HCT116 (cell line): ENCODE results near the gene TMEM123. TPM values are rescaled to one million over a fixed set of nuclear protein-coding genes. Genes with fewer than 3 reads are reported as not detected.

Experiments used
- ATAC-seq: fragments of 200-7000 bp; cut with Tn5 transposase; 2 replicates; pipeline ENCODE4 v1.9.1; 2020; ENCODE audit warnings: mild to moderate bottlenecking, moderate library complexity
- BruUV-seq: library from RNA; stranded (reverse); fragments of 400-500 nt; replicated peaks from 2 replicates; lab custom pipeline; 2021; lab: Mats Ljungman, UMichigan
- CTCF ChIA-PET: fragments of 300-600 bp; sonication (Branson Sonifier 250); formaldehyde crosslinking; loops from one replicate; lab custom pipeline; 2021; ENCODE audit warnings: antibody characterized with exemption; lab: Charles Lee
- POLR2A ChIA-PET: fragments of 300-600, 350-600 bp; sonication (Branson Sonifier 250); formaldehyde crosslinking; loops from one replicate; lab custom pipeline; 2021; ENCODE audit warnings: antibody characterized with exemption; lab: Charles Lee
- RAD21 ChIA-PET, 2 experiments: fragments of 300-600 bp; sonication (Branson Sonifier 250); formaldehyde crosslinking; loops; one replicate each; lab custom pipeline; 2023; ENCODE audit warnings: low total read pairs in 2 of 2; ENCODE audit not compliant: uncharacterized antibody in 2 of 2, unreplicated experiment in 2 of 2, low non-redundant PET in 1 of 2; lab: Charles Lee
- DNase-seq: peaks from one replicate; pipeline ENCODE4 v3.0.0-alpha.2; 2010; ENCODE audit warnings: low read depth, low spot score
- H2AFZ ChIP-seq: fragments of 200-600 bp; shearing (Covaris generic), sonication (generic); 2 replicates; pipeline ENCODE4 v1.6.1; 2017; ENCODE audit warnings: low read depth, mixed run types, mixed read lengths, antibody characterized with exemption, low read length; ENCODE audit not compliant: poor library complexity, severe bottlenecking
- H3K27ac ChIP-seq: 2 replicates; pipeline ENCODE4 v1.5.1; 2012; ENCODE audit warnings: low read depth, low read length
- H3K27me3 ChIP-seq: fragments of 200-600 bp; sonication (generic); 2 replicates; pipeline ENCODE4 v1.6.1; 2016; ENCODE audit warnings: mixed run types, low read length, mixed read lengths; ENCODE audit not compliant: insufficient read depth
- H3K36me3 ChIP-seq, 2 experiments: fragments of 200-500 bp in 1 of 2; fragments of 200-600 bp in 1 of 2; sonication (Bioruptor generic) in 1 of 2; sonication (generic) in 1 of 2; 2 replicates each; pipeline versions ENCODE4 v1.5.1 to v1.6.1; 2014 to 2016; ENCODE audit warnings: low read length in 2 of 2, inconsistent platforms in 1 of 2, mixed read lengths in 1 of 2, mixed run types in 1 of 2; ENCODE audit not compliant: insufficient read depth in 2 of 2, control insufficient read depth in 1 of 2
- H3K4me1 ChIP-seq, 2 experiments: fragments of 200-600 bp in 1 of 2; sonication (generic) in 1 of 2; 2 replicates each; pipeline versions ENCODE4 v1.5.1 to v1.6.1; 2012 to 2017; ENCODE audit warnings: low read length in 2 of 2, inconsistent platforms in 1 of 2, mild to moderate bottlenecking in 1 of 2, mixed read lengths in 1 of 2, mixed run types in 1 of 2, moderate library complexity in 1 of 2; ENCODE audit not compliant: insufficient read depth in 2 of 2, control insufficient read depth in 1 of 2
- H3K4me2 ChIP-seq: fragments of 200-600 bp; sonication (generic); 2 replicates; pipeline ENCODE4 v1.6.1; 2017; ENCODE audit warnings: mixed run types, low read length, mixed read lengths
- H3K4me3 ChIP-seq, 2 experiments: fragments of 200-600 bp in 1 of 2; sonication (generic) in 1 of 2; replicated peaks in 1 of 2; 2 replicates each; pipeline ENCODE4 v1.5.1; 2011 to 2016; ENCODE audit warnings: low read length in 2 of 2, control low read depth in 1 of 2, low read depth in 1 of 2, mild to moderate bottlenecking in 1 of 2, mixed read lengths in 1 of 2, mixed run types in 1 of 2
- H3K79me2 ChIP-seq: fragments of 200-600 bp; sonication (generic); 2 replicates; pipeline ENCODE4 v1.6.1; 2017; ENCODE audit warnings: mild to moderate bottlenecking, mixed run types, low read length, moderate library complexity, mixed read lengths; ENCODE audit not compliant: insufficient read depth
- H3K9ac ChIP-seq: fragments of 200-600 bp; sonication (generic); 2 replicates; pipeline ENCODE4 v1.6.1; 2016; ENCODE audit warnings: low read length, mixed read lengths
- H3K9me2 ChIP-seq: fragments of 200-600 bp; sonication (generic), shearing (Covaris generic); 2 replicates; pipeline ENCODE4 v1.6.1; 2017; ENCODE audit warnings: mixed run types, mild to moderate bottlenecking, moderate library complexity; ENCODE audit not compliant: insufficient read depth
- H3K9me3 ChIP-seq, 2 experiments: fragments of 200-500 bp in 1 of 2; fragments of 200-600 bp in 1 of 2; sonication (Bioruptor generic) in 1 of 2; sonication (generic) in 1 of 2; 2 replicates each; pipeline ENCODE4 v1.6.1; 2014 to 2017; ENCODE audit warnings: low read length in 2 of 2, mixed read lengths in 2 of 2, inconsistent platforms in 1 of 2, low read depth in 1 of 2, mild to moderate bottlenecking in 1 of 2, mixed run types in 1 of 2, moderate library complexity in 1 of 2; ENCODE audit not compliant: control insufficient read depth in 1 of 2, insufficient read depth in 1 of 2
- H4K20me1 ChIP-seq: fragments of 200-600 bp; sonication (generic), shearing (Covaris generic); 2 replicates; pipeline ENCODE4 v1.6.1; 2017; ENCODE audit warnings: mixed run types, mild to moderate bottlenecking, moderate library complexity; ENCODE audit not compliant: insufficient read depth
- CBX3 ChIP-seq: IDR thresholded peaks from 2 replicates; pipeline ENCODE4 v1.6.1; 2012; ENCODE audit warnings: low read depth
- EZH2 ChIP-seq: fragments of 200-600 bp; sonication (generic); IDR thresholded peaks from 2 replicates; pipeline ENCODE4 v1.6.1; 2017; ENCODE audit warnings: antibody characterized with exemption, mixed run types
- EZH2phosphoT487 ChIP-seq: fragments of 200-600 bp; IDR thresholded peaks from 2 replicates; pipeline ENCODE4 v1.6.1; 2018; ENCODE audit warnings: antibody characterized with exemption, borderline replicate concordance
- JUND ChIP-seq: IDR thresholded peaks from 2 replicates; pipeline ENCODE4 v1.6.1; 2012
- POLR2A ChIP-seq: IDR thresholded peaks from 2 replicates; pipeline ENCODE4 v1.7.0; 2011; ENCODE audit warnings: borderline replicate concordance; ENCODE audit not compliant: insufficient read depth, insufficient read length; ENCODE audit errors: extremely low read depth
- POLR2AphosphoS5 ChIP-seq: IDR thresholded peaks from 2 replicates; pipeline ENCODE4 v1.6.1; 2011; ENCODE audit warnings: mild to moderate bottlenecking, low read depth, low read length, moderate library complexity
- SIN3A ChIP-seq: IDR thresholded peaks from 2 replicates; pipeline ENCODE4 v1.6.1; 2012; ENCODE audit warnings: low read depth
- SRF ChIP-seq: IDR thresholded peaks from 2 replicates; pipeline ENCODE4 v1.6.1; 2012; ENCODE audit warnings: low read depth
- YY1 ChIP-seq: IDR thresholded peaks from 2 replicates; pipeline ENCODE4 v1.6.1; 2011; ENCODE audit warnings: low read length, low read depth, moderate library complexity, mild to moderate bottlenecking; ENCODE audit not compliant: insufficient replicate concordance; ENCODE audit errors: extremely low read depth
- ZFX ChIP-seq: fragments of 450-650 bp; IDR thresholded peaks from 2 replicates; pipeline ENCODE4 v1.6.1; 2017
- ZNF274 ChIP-seq: fragments of 200-500 bp; sonication (Bioruptor generic); IDR thresholded peaks from 2 replicates; pipeline ENCODE4 v1.6.1; 2014; ENCODE audit warnings: mild to moderate bottlenecking, low read depth, low read length, inconsistent platforms
- intact Hi-C: fragments of 100-400 bp; cut with micrococcal nuclease; formaldehyde crosslinking; loops from 2 replicates; pipeline ENCODE4 v1.10.0; 2022
- total RNA-seq: library from RNA; stranded (reverse); gene quantifications from one replicate; pipeline ENCODE4 v1.2.1, GENCODE V29; 2021; ENCODE audit not compliant: unreplicated experiment
- TF ChIP-seq, protein P1 (sequence below), 3 experiments: fragments of 200-600 bp in 1 of 3; sonication (generic) in 1 of 3; IDR thresholded peaks in 2 of 3; conservative IDR thresholded peaks in 1 of 3; 2 replicates each; pipeline ENCODE4 v1.5.1; 2012 to 2017; ENCODE audit warnings: low read depth in 2 of 3, low read length in 2 of 3, antibody characterized with exemption in 1 of 3, borderline replicate concordance in 1 of 3, control low read depth in 1 of 3, mild to moderate bottlenecking in 1 of 3, mixed read lengths in 1 of 3, mixed run types in 1 of 3, moderate library complexity in 1 of 3; ENCODE audit not compliant: insufficient read depth in 1 of 3
- TF ChIP-seq, protein P2 (sequence below): IDR thresholded peaks from 2 replicates; pipeline ENCODE4 v1.6.1; 2012
- TF ChIP-seq, protein P3 (sequence below): IDR thresholded peaks from 2 replicates; pipeline ENCODE4 v1.6.1; 2012; ENCODE audit warnings: low read depth

The TMEM123 gene
- total RNA-seq, 1 experiment from 2014 or later = 217 TPM

DNA sequence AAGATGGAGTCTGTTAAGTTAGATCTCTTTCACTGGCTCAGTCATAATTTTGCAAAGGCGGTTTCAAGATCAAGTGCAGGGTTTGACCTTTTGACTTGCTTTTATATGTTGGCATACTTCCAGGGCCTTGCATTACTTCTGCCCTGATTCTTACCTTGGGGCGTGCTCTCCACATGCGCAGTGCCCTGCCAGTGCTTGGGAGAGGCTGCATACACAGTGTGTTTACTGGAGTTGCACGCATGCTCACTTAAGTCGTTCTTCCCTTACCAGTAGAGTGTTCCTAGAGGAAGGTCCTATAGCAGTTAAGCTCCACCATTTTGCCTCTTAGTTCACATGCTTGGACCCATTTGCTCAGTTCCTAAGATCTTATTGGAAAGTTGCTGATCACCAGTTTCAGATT, 21.0 kb upstream of the TMEM123 start:
- no peaks in the 10 kb centered on the region for H3K36me3 ChIP-seq
- TF ChIP-seq, protein P1, sequence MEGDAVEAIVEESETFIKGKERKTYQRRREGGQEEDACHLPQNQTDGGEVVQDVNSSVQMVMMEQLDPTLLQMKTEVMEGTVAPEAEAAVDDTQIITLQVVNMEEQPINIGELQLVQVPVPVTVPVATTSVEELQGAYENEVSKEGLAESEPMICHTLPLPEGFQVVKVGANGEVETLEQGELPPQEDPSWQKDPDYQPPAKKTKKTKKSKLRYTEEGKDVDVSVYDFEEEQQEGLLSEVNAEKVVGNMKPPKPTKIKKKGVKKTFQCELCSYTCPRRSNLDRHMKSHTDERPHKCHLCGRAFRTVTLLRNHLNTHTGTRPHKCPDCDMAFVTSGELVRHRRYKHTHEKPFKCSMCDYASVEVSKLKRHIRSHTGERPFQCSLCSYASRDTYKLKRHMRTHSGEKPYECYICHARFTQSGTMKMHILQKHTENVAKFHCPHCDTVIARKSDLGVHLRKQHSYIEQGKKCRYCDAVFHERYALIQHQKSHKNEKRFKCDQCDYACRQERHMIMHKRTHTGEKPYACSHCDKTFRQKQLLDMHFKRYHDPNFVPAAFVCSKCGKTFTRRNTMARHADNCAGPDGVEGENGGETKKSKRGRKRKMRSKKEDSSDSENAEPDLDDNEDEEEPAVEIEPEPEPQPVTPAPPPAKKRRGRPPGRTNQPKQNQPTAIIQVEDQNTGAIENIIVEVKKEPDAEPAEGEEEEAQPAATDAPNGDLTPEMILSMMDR (IDR thresholded peaks at IDR 0.05 in 2 of 3, conservative IDR thresholded peaks at IDR 0.05 in 1 of 3; ENCODE audit: borderline replicate concordance in 1 of 3, insufficient read depth in 1 of 3, low read depth in 2 of 3, low read length in 2 of 3) = no peak
- TF ChIP-seq ZFX = no peak
- no peak for TF ChIP-seq ZNF274
- TF ChIP-seq, all 23 proteins: peak for 0
- ChIA-PET POLR2A (no interaction called here), RAD21 (no interaction called here), CTCF (no interaction called here)
- Histone ChIP-seq H4K20me1 (no peaks in the 10 kb centered on the region), H3K9ac (no peak overlapping the region), H3K4me2 (no peak overlapping the region), H3K27ac (no peak overlapping the region), H3K79me2 (no peaks in the 10 kb centered on the region), H3K9me3 (no peaks in the 10 kb centered on the region), H3K27me3 (no peaks in the 10 kb centered on the region), H3K4me3 (no peak overlapping the region), H2AFZ (no peak overlapping the region), H3K4me1 (peaks cover 7 to 14% of the 10 kb centered on the region in 2 experiments; a peak in 3 of 4 replicates), H3K9me2 (no peaks in the 10 kb centered on the region)
- no TSS peak for BruUV-seq
- ATAC-seq (no peak), DNase-seq (no peak)
- intact Hi-C loops = no loop called here

DNA sequence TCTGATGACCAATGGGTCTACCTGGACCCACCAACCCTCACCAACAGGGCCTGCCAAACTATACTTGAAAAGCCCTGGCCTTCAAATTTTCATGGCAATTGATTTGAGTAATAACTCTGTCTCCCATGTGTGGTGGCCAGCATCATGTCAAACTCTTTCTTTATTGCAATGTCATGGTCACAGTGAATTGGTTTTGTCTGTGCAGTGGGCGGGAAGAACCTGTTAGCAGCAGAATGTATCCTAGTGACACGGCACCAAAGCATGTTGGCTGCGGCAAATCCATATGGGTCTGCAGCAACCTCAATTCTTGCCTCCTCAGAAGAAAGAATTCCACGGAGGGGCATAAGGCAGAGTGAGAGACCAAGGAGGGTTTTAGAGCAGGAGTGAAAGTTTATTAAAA, 19.6 kb upstream of the TMEM123 start:
- Histone ChIP-seq H3K4me3 (no peak overlapping the region), H3K9me2 (no peaks in the 10 kb centered on the region), H4K20me1 (no peaks in the 10 kb centered on the region), H2AFZ (no peak overlapping the region), H3K36me3 (no peaks in the 10 kb centered on the region), H3K4me2 (no peak overlapping the region), H3K9me3 (no peaks in the 10 kb centered on the region), H3K4me1 (peaks cover 8 to 22% of the 10 kb centered on the region in 2 experiments; a peak in 3 of 4 replicates), H3K27me3 (no peaks in the 10 kb centered on the region), H3K27ac (no peak overlapping the region), H3K79me2 (no peaks in the 10 kb centered on the region), H3K9ac (no peak overlapping the region)
- BruUV-seq = no TSS peak
- no peak for DNase-seq
- CTCF ChIA-PET = no interaction called here
- ATAC-seq = no peak
- intact Hi-C loops = no loop called here
- POLR2A ChIA-PET = no interaction called here
- RAD21 ChIA-PET = no interaction called here
- TF ChIP-seq EZH2phosphoT487 (no peak), JUND (no peak), SIN3A (no peak), POLR2AphosphoS5 (no peak), CBX3 (no peak), POLR2A (no peak), ZNF274 (no peak), EZH2 (no peak), YY1 (no peak), SRF (no peak)
- TF ChIP-seq, protein P2, sequence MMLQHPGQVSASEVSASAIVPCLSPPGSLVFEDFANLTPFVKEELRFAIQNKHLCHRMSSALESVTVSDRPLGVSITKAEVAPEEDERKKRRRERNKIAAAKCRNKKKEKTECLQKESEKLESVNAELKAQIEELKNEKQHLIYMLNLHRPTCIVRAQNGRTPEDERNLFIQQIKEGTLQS = no peak
- TF ChIP-seq, protein P3, sequence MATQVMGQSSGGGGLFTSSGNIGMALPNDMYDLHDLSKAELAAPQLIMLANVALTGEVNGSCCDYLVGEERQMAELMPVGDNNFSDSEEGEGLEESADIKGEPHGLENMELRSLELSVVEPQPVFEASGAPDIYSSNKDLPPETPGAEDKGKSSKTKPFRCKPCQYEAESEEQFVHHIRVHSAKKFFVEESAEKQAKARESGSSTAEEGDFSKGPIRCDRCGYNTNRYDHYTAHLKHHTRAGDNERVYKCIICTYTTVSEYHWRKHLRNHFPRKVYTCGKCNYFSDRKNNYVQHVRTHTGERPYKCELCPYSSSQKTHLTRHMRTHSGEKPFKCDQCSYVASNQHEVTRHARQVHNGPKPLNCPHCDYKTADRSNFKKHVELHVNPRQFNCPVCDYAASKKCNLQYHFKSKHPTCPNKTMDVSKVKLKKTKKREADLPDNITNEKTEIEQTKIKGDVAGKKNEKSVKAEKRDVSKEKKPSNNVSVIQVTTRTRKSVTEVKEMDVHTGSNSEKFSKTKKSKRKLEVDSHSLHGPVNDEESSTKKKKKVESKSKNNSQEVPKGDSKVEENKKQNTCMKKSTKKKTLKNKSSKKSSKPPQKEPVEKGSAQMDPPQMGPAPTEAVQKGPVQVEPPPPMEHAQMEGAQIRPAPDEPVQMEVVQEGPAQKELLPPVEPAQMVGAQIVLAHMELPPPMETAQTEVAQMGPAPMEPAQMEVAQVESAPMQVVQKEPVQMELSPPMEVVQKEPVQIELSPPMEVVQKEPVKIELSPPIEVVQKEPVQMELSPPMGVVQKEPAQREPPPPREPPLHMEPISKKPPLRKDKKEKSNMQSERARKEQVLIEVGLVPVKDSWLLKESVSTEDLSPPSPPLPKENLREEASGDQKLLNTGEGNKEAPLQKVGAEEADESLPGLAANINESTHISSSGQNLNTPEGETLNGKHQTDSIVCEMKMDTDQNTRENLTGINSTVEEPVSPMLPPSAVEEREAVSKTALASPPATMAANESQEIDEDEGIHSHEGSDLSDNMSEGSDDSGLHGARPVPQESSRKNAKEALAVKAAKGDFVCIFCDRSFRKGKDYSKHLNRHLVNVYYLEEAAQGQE = no peak
